Choroid plexus epithelial cell (primary cell): ENCODE measurements around the gene ETV6.
"Not testable (repeated sequence)": the region's sequence is repeated elsewhere in the genome, so short reads cannot be mapped to it uniquely, and the experiment has no call there.

Experiments used
- DNase-seq: peaks from one replicate; pipeline ENCODE4 v3.0.0-alpha.2; 2010; ENCODE audit warnings: low read depth
- H3K4me3 ChIP-seq: 2 replicates; pipeline ENCODE4 v1.5.1; 2011; ENCODE audit warnings: low read depth, mild to moderate bottlenecking, control low read depth, low read length, moderate library complexity
- TF ChIP-seq, protein P1 (sequence below): conservative IDR thresholded peaks from 2 replicates; pipeline ENCODE4 v1.5.1; 2011; ENCODE audit warnings: low read depth, mild to moderate bottlenecking, control low read depth, inconsistent platforms, low read length, moderate library complexity

The ETV6 gene

DNA sequence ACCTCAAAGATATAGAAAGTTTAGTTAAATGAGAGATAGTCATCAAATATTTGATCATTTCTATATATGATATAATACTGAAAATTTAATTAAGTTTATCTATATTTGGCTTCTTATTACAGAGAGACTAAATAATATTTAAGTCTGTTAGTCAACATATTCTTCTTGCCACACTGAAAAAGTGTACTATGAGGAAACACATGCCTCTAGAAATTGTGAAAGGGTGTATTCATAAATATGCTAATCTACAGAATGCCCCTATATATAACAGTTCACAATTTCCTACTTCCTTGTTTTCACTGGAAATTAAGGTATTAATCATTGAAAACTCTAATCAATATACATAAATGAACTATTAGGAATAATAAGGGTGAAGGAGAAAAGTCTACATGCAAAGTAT, 31.4 kb upstream of the ETV6 start:
- DNase-seq, result no peak
- TF ChIP-seq, protein P1, sequence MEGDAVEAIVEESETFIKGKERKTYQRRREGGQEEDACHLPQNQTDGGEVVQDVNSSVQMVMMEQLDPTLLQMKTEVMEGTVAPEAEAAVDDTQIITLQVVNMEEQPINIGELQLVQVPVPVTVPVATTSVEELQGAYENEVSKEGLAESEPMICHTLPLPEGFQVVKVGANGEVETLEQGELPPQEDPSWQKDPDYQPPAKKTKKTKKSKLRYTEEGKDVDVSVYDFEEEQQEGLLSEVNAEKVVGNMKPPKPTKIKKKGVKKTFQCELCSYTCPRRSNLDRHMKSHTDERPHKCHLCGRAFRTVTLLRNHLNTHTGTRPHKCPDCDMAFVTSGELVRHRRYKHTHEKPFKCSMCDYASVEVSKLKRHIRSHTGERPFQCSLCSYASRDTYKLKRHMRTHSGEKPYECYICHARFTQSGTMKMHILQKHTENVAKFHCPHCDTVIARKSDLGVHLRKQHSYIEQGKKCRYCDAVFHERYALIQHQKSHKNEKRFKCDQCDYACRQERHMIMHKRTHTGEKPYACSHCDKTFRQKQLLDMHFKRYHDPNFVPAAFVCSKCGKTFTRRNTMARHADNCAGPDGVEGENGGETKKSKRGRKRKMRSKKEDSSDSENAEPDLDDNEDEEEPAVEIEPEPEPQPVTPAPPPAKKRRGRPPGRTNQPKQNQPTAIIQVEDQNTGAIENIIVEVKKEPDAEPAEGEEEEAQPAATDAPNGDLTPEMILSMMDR, result no peak
- H3K4me3 ChIP-seq, result no peak overlapping the region

DNA sequence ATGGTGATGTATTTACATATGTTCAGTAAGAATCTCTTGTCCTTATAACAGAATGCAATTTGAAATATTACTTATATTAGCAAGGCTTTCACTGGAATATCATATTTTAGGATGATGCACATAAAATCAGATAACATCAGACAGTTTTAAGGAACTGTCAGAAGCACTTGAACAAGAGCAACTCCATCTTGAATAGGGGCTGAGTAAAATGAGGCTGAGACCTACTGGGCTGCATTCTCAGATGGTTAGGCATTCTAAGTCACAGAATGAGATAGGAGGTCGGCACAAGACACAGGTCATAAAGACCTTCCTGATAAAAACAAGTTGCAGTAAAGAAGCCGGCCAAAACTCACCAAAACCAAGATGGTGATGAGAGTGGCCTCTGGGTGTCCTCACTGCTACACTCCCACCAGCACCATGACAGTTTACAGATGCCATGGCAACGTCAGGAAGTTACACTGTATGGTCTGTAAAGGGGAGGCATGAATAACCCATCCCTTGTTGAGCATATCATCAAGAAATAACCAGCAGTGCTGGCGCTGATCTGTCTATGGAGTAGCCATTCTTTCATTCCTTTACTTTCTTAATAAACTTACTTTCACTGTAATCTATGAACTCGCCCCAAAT, 27.6 kb upstream of the ETV6 start:
- peak; percentile 18 for DNase-seq
- TF ChIP-seq, protein P1, result peak; percentile 28
- H3K4me3 ChIP-seq, result no peak overlapping the region

DNA sequence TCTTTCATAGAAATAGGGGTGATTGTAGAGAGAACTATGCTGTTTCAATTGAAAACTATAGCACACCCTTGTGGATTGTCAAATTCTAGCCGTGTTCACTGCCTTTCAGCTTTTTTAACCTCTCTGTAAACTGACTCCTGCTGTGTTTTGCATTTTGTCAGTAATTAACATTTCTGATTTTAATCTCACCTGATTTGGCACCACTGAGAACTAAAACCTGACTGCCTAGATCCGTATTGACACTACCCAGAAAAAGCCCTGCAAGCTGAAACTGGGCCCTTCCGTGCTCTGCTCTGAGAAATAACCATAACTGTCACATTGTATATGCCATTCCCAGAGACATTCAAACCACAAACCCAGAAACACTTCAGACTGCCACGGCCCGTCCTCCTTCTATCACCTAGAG, 26.6 kb upstream of the ETV6 start:
- TF ChIP-seq, protein P1, result peak; percentile 53
- peak; percentile 39 for DNase-seq
- H3K4me3 ChIP-seq, result no peak overlapping the region

DNA sequence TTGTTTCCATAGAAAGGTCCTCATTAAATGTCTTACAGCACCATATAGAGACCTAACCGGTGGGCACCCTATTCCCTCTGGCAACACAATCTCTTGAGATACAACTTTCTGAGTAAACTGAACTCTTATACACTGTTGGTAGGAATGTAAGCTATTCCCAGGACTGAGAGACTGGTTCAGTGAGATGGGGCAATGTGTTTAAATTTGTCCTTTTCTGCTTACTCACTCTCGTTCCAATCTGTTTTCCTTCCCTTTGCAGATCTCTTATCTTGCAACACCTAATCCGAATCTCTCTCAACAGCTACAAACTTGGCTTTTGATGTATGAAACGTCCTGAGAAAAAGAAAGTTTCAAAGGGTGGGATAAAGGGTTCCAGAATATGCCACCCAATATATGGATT, 26.1 kb upstream of the ETV6 start:
- peak; percentile 48 for DNase-seq
- TF ChIP-seq, protein P1, result no peak

DNA sequence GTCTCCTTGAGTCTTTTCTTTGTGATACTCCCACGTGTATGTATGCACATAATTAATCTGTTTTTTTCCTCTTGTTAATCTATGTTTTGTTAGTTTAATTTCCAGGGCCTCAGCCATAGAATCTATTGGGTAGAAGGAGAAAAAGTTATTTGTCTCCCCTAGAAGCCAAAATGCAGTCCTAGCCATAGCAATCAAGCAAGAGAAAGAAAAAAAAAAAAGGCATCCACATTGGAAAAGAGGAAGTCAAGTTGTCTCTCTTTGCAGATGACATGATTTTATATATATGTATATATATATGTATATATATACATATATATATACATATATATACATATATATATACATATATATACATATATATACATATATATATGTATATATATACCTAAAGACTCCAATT, 25.4 kb upstream of the ETV6 start:
- TF ChIP-seq, protein P1, result no peak
- no peak for DNase-seq
- no peak overlapping the region for H3K4me3 ChIP-seq

More for the DNA sequence above, 26.1 kb upstream of the ETV6 start:
- no peak overlapping the region for H3K4me3 ChIP-seq

DNA sequence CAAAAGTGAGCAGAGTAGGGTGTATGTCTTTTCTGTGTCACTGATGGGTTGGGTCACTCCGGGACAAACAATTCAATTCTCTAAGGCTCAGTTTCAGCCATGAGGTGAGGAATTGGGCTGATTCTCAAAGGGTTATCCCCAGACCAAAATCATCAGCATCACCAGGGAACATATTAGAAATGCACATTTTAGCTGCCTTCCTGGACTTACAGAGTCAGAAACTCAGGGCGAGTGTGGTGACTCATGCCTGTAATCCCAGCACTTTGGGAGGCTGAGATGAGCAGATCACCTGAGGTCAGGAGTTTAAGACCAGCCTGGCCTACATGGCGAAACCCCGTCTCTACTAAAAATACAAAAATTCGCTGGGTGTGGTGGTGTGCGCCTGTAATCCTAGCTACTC, 21.8 kb upstream of the ETV6 start:
- H3K4me3 ChIP-seq, DNase-seq: not testable (repeated sequence)

DNA sequence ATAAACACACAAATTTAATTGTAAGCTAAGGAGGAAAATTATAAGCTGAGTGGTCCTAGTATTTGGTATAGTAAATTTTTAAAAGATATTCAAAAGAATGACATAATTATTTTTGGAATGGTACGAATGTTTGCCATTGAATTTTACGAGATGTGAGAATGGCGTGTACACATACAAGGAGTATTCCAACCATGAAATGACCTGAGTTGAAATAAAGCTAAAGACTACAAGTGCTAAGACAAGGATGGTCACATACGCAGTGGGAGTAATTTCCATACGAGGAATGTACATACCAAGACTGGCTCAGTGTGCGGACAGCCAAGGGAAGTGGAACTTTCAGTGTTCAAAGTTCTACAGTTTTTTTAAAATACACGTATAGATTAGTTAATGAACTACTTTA, 21.1 kb upstream of the ETV6 start:
- TF ChIP-seq, protein P1, result no peak
- no peak for DNase-seq
- H3K4me3 ChIP-seq, result no peak overlapping the region
